ENCODE data around the gene G6PC2.

GRCh38 chr2:168913495-168913894, 12.4 kb downstream of the G6PC2 start:
- TF ChIP-seq CTCF (conservative IDR thresholded peaks at IDR 0.05) (no peak), EZH2 (IDR thresholded peaks at IDR 0.05; ENCODE audit: low read depth) (no peak)
